ENCODE measurements around the gene NDC1. TPM values are rescaled to one million over a fixed set of nuclear protein-coding genes. Genes with fewer than 3 reads are reported as not detected.

NDC1 gene
- total RNA-seq, 1 experiment from 2014 or later, result 44.8 TPM

DNA sequence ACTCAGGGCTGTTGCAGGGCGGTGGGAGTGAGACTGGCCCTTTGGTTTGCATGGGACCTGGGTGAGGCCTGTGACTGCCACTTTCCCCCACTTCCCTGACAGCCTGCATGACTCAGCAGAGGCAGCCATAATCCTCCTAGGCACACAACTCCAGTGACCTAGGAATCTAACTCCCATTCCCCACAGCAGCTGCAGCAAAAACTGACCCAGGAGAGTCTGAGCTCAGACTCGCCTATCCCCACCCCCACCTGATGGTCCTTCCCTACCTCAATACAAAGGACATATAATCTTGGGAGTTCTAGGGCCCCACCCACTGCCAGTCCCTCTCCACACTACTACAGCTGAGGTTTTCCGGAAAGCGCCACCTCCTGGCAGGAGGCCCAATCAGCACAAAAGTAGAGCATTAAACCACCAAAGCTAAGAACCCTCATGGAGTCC, 26.7 kb downstream of the NDC1 start:
- Mint-ChIP-seq H3K27ac (ENCODE audit: unreplicated experiment) (peak overlapping the region; percentile 17), H3K36me3 (ENCODE audit: insufficient read depth, unreplicated experiment) (peaks cover 39% of the 10 kb centered on the region), H3K9me3 (ENCODE audit: low read depth, unreplicated experiment) (peaks cover 2% of the 10 kb centered on the region), H3K4me3 (ENCODE audit: low read depth, unreplicated experiment) (no peak overlapping the region), H3K27me3 (ENCODE audit: unreplicated experiment) (no peaks in the 10 kb centered on the region), H3K4me1 (ENCODE audit: low read depth, unreplicated experiment) (peaks cover 26% of the 10 kb centered on the region)
- CTCF ChIA-PET, result interaction anchor here (0.5 to 1.0 kb wide), 3 partner anchors 115 to 326 kb away, joined by 3 to 7 read pairs (median 4); no protein-coding TSS in a partner anchor
- intact Hi-C loops (cut with micrococcal nuclease; ENCODE audit: unreplicated experiment), result no loop called here
- TF ChIP-seq, protein P1, sequence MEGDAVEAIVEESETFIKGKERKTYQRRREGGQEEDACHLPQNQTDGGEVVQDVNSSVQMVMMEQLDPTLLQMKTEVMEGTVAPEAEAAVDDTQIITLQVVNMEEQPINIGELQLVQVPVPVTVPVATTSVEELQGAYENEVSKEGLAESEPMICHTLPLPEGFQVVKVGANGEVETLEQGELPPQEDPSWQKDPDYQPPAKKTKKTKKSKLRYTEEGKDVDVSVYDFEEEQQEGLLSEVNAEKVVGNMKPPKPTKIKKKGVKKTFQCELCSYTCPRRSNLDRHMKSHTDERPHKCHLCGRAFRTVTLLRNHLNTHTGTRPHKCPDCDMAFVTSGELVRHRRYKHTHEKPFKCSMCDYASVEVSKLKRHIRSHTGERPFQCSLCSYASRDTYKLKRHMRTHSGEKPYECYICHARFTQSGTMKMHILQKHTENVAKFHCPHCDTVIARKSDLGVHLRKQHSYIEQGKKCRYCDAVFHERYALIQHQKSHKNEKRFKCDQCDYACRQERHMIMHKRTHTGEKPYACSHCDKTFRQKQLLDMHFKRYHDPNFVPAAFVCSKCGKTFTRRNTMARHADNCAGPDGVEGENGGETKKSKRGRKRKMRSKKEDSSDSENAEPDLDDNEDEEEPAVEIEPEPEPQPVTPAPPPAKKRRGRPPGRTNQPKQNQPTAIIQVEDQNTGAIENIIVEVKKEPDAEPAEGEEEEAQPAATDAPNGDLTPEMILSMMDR (IDR thresholded peaks at IDR 0.05; ENCODE audit: unreplicated experiment), result no peak
- no TSS peak for BruUV-seq (replicated peaks)
- peak; percentile 10 for DNase-seq

- Mint-ChIP-seq H3K4me3 (ENCODE audit: low read depth, unreplicated experiment) (no peak overlapping the region), H3K27ac (ENCODE audit: unreplicated experiment) (no peak overlapping the region), H3K4me1 (ENCODE audit: low read depth, unreplicated experiment) (peaks cover 26% of the 10 kb centered on the region), H3K9me3 (ENCODE audit: low read depth, unreplicated experiment) (peaks cover 2% of the 10 kb centered on the region), H3K36me3 (ENCODE audit: insufficient read depth, unreplicated experiment) (peaks cover 32% of the 10 kb centered on the region), H3K27me3 (ENCODE audit: unreplicated experiment) (no peaks in the 10 kb centered on the region)
- DNase-seq, result no peak
- intact Hi-C loops (cut with micrococcal nuclease; ENCODE audit: unreplicated experiment), result no loop called here
- CTCF ChIA-PET, result interaction anchor here (0.7 kb wide), 1 partner anchor 194 kb away, joined by 3 read pairs; no protein-coding TSS in a partner anchor
- TF ChIP-seq, protein P1 (IDR thresholded peaks at IDR 0.05; ENCODE audit: unreplicated experiment), result no peak
- BruUV-seq (replicated peaks), result no TSS peak
Measured at GRCh38 chr1:53810497-53810896, 27.6 kb downstream of the NDC1 start.

DNA sequence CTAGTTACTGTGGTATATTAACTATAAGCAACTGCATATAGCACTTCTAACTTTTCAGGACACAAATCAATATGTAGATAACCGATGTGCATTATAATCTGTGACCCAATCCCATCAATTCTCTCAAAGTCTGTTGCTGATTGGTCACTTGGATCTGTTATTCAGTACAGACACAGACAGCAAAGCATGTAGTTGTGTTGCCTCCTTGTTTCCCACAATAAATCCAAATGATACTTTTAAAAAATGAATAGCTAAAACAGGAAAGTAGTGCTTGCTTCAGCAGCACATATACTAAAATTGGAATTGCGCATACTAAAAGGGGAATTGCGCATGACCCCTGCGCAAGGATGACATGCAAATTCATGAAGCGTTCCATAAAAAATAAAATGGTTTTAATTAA, 28.1 kb downstream of the NDC1 start:
- no peak for DNase-seq
- Mint-ChIP-seq H3K27ac (ENCODE audit: unreplicated experiment) (no peak overlapping the region), H3K36me3 (ENCODE audit: insufficient read depth, unreplicated experiment) (peaks cover 28% of the 10 kb centered on the region), H3K9me3 (ENCODE audit: low read depth, unreplicated experiment) (peaks cover 2% of the 10 kb centered on the region), H3K27me3 (ENCODE audit: unreplicated experiment) (no peaks in the 10 kb centered on the region), H3K4me1 (ENCODE audit: low read depth, unreplicated experiment) (peaks cover 26% of the 10 kb centered on the region), H3K4me3 (ENCODE audit: low read depth, unreplicated experiment) (no peak overlapping the region)
- no TSS peak for BruUV-seq (replicated peaks)
- TF ChIP-seq, protein P1 (IDR thresholded peaks at IDR 0.05; ENCODE audit: unreplicated experiment), result no peak
- CTCF ChIA-PET, result interaction anchor here (0.7 kb wide), 2 partner anchors 194 to 208 kb away, joined by 3 read pairs; no protein-coding TSS in a partner anchor
- intact Hi-C loops (cut with micrococcal nuclease; ENCODE audit: unreplicated experiment), result no loop called here

- no peaks in the 10 kb centered on the region for H3K27me3 Mint-ChIP-seq (ENCODE audit: unreplicated experiment)
- H3K27ac Mint-ChIP-seq (ENCODE audit: unreplicated experiment), result no peak overlapping the region
- TF ChIP-seq, protein P1 (IDR thresholded peaks at IDR 0.05; ENCODE audit: unreplicated experiment), result no peak
- H3K9me3 Mint-ChIP-seq (ENCODE audit: low read depth, unreplicated experiment), result peaks cover 2% of the 10 kb centered on the region
- no peak overlapping the region for H3K4me3 Mint-ChIP-seq (ENCODE audit: low read depth, unreplicated experiment)
- H3K36me3 Mint-ChIP-seq (ENCODE audit: insufficient read depth, unreplicated experiment), result peaks cover 36% of the 10 kb centered on the region
- CTCF ChIA-PET, result no interaction called here
- intact Hi-C loops (cut with micrococcal nuclease; ENCODE audit: unreplicated experiment), result no loop called here
- no peak for DNase-seq
- H3K4me1 Mint-ChIP-seq (ENCODE audit: low read depth, unreplicated experiment), result peaks cover 19% of the 10 kb centered on the region
- no TSS peak for BruUV-seq (replicated peaks)
Measured at GRCh38 chr1:53807916-53808315, 30.2 kb downstream of the NDC1 start.
